GOT3 (cell line): ENCODE measurements around the gene PDCD5.
"Not testable (repeated sequence)": the region's sequence is repeated elsewhere in the genome, so short reads cannot be mapped to it uniquely, and the experiment has no call there.

Experiments
- DNase-seq: peaks from one replicate; lab custom pipeline; 2025; ENCODE audit warnings: mixed read lengths; lab: John Stamatoyannopoulos, UW

PDCD5 gene

GRCh38 chr19:32580901-32581704, at the start of gene PDCD5:
Gene PDCD5, plus strand, starts transcription at chr19:32581190. Its CDS starts 72 bp downstream, at chr19:32581262.
- peak; percentile 81 for DNase-seq

- DNase-seq = no peak
These were observed 48.8 kb upstream of the PDCD5 start for GRCh38 chr19:32532233-32532632.

- DNase-seq = no peak
These were observed 43.4 kb upstream of the PDCD5 start for GRCh38 chr19:32537580-32537979.

GRCh38 chr19:32539240-32539916, 41.6 kb upstream of the PDCD5 start:
- no peak for DNase-seq

DNA sequence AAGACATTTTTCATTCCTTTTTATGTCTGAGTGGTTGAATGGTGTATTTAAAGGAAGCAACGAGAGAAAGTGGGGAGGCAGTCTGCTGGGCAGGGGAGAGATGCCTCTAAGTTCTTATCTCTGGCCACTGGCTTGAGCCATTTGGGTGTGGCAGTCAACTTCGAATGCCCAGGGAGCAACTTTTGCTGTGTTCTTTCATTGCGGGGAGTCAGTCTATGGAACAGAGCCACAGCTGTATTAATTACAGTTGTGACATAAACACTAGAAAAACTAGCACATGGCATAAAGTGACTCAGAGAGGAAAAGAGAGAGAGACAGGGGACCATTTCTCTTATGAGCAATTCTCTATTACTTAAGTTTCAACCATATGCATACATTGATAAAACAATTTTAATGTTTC, 40.4 kb upstream of the PDCD5 start:
- DNase-seq = no peak

DNA sequence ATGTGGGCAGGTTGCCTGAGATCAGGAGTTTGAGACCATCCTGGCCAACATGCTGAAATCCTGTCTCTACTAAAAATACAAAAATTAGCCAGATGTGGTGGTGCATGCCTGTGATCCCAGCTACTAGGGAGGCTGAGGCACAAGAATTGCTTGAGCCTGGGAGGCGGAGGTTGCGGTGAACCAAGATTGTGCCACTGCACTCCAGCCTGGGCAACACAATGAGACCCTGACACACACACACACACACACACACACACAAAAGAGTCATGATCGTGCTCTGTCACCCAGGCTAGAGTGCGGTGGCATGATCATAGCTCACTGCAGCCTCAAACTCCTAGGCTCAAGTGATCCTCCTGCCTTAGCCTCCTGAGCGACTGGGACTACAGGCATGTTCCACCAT, 39.6 kb upstream of the PDCD5 start:
- DNase-seq = not testable (repeated sequence)

GRCh38 chr19:32542477-32543108, 38.4 kb upstream of the PDCD5 start:
- DNase-seq = no peak

GRCh38 chr19:32543115-32543900, 37.7 kb upstream of the PDCD5 start:
- DNase-seq = no peak

DNA sequence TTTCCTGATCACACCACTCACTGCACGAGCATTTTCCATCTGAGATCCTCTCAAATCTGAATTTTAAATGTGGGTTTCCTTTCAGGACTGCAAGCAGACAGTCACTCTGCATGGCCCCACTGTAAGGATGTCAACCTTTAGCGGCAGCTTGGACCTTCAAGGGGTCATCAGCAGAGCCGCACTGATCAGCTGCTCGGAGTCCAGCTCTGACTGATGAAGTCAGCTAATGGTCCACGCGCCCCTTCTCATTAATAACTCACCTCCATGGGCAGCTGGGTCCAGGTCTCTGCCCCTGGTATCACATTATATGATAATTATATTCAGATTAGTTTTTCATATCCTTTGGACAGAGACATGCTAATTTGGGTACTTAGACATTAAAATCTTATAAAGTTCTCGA, 36.1 kb upstream of the PDCD5 start:
- DNase-seq = no peak

DNA sequence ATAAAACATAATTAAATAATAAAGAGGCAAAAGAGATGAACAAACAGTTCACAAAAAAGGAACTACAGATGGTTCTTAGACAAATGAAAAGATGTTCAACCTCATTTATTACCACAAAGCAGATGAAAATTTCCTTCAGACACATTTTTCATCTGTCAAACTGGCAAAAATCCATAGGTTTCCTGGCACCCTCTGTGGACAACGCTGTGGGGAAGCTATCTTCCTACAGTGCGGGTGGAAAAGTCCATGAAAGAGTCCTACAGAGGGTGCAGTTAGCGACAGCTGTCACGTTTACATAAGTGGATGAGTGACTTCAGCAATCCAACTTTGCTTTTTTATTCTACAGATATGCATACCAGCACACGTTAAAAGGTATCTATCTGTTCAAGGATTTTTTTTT, 30.3 kb upstream of the PDCD5 start:
- DNase-seq = no peak

DNA sequence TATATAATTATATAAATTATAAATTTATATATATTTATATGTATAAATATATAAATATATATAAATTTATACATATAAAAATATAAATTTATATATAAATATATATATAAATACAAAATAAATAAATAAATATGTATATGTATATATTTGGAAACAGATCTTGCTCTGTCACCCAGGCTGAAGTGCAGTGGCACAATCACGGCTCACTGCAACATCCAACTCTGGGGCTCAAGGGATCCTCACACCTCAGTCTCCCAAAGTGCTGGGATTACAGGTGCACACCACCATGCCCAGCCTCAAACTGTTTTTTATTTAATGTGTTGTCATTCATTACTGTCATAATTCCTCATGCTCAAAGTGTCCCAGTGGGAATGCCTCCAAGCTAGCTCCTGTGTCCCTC, 25.2 kb upstream of the PDCD5 start:
- DNase-seq = no peak

DNA sequence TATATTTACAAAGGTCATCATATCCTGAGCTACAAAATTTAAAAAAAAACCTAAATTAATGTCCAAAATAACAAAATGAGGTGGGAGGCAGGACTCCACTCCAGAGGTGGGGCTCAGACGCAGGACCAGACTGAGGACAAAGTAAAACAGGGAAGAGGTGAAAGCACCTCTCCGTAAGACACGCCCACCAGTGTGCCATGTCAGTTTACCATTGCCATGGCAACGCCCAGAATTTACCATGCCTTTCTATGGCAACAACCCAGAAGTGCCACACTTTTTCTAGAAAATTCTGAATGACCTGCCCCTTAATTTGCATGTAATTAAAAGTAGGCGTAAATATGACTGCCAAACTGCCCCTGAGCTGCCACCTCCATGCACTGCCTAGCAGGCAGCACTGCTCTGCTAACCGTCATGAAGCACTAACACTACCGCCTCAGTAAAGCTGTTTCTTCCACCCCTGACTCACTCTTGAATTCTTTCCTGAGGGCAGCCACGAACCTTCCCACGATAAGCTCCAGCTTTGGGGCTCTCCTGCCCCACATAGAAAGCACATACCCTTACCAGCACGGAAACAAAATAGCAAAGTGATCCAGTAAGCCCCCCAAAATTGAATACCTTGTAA, 22.3 kb upstream of the PDCD5 start:
- DNase-seq = no peak

DNA sequence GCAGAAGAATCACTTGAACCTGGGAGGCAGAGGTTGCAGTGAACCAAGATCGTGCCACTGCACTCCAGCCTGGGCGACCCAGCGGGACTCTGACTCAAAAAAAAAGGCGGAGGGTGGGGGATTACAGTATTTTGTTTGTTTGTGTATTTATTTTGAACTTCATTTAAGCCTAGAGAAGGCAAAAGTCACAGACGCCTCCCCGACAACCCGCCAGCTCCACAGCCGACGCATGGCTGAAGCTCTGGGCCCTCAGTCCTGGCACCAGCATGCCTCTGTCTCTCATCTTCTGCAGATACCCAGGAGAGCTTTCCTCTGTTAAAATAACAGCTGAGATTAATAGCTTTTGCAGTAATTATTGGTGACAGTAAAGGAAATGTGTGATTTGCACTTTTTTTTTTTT, 17.2 kb upstream of the PDCD5 start:
- no peak for DNase-seq

DNA sequence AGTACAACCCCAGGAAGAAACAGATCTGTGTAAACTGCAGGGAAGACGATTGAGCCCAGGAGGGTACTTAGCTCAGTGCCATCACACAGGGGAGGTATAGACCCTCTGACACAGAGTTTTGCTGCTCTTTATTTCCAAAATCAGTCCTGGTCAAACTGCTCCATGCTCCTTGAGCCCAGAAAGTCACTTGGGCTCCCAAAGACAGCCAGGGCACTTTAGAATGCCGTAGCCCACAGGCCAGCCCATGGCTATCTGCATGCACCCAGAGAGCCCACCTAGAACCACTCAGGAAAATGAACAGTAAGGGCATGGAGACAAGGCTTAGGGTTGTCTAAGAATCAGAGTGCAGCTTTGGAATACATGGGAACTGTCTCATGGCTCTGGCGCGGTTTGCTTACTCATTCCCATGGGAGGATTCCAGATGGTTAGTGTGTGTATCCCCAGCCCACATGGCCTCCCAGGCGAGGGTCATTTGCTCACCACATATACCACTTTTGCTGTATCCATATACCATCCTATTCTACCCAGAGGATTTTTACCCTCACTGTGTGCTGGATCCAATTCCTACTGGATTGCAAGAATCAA, 14.7 kb upstream of the PDCD5 start:
- no peak for DNase-seq

DNA sequence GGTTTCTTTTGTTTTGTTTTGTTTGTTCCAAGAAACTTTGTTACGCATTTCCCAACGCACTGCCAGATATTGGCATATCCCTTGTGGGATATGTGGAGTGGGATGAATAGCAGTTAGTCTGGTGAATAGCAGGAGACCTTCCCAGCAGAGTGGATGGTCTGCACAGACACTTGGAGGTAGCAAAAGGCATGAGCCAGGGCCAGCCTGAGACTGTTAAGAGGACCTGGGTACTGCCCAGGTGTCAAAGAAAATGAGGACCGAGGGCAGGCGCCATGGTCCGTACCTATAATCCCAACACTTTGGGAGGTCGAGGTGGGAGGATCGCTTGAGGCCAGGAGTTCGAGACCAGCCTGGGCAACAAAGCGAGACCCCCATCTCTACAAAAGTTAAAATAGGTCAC, 13.5 kb upstream of the PDCD5 start:
- DNase-seq = no peak

- DNase-seq = no peak
These were observed 10.8 kb upstream of the PDCD5 start for GRCh38 chr19:32570081-32570785.

DNA sequence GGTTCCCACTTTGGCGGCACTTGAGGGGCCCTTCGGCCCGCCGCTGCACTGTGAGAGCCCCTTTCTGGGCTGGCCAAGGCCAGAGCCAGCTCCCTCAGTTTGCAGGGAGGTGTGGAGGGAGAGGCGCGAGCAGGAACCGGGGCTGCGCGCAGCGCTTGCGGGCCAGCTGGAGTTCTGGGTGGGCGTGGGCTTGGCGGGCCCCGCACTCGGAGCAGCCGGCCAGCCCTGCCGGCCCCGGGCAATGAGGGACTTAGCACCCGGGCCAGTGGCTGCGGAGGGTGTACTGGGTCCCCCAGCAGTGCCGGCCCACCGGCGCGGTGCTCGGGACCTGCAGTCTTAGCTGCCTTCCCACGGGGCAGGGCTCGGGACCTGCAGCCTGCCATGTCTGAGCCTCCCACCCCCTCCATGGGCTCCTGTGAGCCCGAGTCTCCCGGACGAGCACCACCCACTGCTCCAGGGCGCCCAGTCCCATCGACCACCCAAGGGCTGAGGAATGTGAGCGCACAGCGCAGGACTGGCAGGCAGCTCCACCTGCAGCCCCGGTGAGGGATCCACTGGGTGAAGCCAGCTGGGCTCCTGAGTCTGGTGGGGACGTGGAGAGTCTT, 9.4 kb upstream of the PDCD5 start:
- DNase-seq = not testable (repeated sequence)

DNA sequence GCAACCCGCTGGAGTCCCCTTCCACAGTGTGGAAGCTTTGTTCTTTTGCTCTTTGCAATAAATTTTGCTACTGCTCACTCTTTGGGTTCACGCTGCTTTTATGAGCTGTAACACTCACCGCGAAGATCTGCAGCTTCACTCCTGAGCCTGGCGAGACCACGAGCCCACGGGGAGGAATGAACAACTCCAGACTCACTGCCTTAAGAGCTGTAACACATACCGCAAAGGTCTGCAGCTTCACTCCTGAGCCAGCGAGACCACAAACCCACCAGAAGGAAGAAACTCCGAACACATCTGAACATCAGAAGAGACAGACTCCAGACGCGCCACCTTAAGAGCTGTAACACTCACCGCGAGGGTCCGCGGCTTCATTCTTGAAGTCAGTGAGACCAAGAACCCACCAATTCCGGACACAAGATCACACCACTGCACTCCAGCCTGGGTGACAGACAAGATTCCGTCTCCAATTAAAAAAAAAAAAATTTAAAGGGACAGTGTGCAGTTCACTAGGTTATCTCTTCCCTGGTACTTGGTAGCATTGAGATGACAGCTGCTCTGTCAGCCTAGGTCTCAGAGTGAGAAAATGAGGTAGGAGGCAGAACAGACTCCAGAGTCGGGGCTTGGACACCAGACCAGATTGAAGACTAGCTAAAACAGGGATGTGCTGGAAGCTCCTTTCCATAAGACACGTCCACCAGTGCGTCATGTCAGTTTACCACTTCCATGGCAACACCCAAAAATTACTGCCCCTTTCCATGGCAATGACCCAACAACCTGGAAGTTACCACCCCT, 8.1 kb upstream of the PDCD5 start:
- DNase-seq = not testable (repeated sequence)

DNA sequence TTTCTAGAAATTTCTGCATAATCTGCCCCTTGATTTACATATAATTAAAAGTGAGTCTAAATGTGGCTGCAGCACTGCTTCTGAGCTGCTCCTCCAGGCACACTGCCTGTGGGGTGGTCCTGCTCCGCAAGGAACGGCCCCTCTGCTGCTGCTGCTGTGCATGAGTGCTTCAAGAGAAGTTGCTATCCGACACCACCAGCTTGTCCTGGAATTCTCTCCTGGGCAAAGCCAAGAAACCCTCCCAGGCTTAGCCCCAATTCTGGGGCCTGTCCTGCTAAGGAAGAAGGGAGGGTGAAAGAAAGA, 7.5 kb upstream of the PDCD5 start:
- no peak for DNase-seq

DNA sequence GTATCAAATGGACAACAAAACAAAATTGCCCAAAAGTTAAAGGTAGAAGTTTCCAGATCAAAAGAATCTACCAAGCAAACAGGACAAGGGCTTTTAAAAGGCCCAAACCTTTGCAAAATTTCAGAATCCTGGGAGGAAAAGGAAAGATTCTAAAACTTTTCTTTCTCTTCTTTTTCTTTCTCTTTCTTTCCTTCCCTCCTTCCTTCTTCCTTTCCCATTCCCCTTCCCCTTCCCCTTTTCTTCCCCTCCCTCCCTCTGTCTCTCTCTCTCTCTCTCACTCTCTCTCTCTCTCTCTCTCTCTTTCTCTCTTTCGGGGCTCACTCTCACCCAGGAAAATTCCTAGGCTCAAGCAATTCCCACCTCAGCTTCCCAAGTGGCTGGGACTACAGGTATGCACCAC, 4.2 kb upstream of the PDCD5 start:
- DNase-seq = no peak
